Measurements from ENCODE around the gene QKI.

The QKI gene

GRCh38 chr6:163391985-163392384 is 22.5 kb upstream of the QKI start:
- no peak for DNase-seq (ENCODE audit: low read depth)

DNA sequence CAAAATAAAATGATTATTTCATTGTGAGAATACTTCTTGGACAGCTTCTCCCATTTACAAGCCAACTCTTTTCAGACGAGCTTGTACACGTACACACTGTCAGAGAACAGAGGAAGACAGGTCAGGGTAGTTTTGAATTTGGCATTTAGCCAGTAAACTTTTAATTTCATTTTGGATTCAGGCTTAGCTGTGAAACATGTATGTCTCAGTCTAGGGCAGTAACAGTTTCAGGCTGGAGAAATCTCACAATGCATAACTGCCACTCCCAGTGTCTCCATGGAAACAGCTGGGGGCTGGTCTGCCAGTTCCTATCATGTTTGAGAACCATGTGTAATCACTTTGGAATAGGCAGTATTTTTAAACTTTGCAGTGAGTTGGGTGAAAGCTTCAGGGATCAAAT is 22.0 kb upstream of the QKI start:
- DNase-seq (ENCODE audit: low read depth) = no peak

DNA sequence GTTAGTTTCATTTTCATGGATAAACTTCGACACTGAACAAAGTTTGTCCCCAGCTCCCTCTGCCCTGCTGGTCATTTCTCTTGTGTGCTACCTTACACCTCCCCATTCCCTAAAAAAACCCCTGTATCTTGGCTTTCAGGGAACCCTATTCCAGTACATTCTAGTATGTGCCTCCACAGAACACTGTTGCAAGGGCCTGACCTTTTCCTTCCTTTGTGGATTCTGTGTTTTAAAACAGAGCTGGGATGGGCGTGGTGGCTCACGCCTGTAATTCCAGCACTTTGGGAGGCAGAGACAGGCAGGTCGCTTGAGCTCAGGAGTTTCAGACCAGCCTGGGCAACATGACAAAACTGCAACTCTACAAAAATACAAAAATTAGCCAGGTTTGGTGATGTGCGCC is 20.6 kb upstream of the QKI start:
- no peak for DNase-seq (ENCODE audit: low read depth)

- DNase-seq (ENCODE audit: low read depth) = no peak
Measured at GRCh38 chr6:163394659-163395058, 19.9 kb upstream of the QKI start.

- no peak for DNase-seq (ENCODE audit: low read depth)
Measured at GRCh38 chr6:163395122-163395830, 19.2 kb upstream of the QKI start.

GRCh38 chr6:163395831-163396185 is 18.7 kb upstream of the QKI start:
- DNase-seq (ENCODE audit: low read depth) = no peak

GRCh38 chr6:163397326-163397725 is 17.2 kb upstream of the QKI start:
- DNase-seq (ENCODE audit: low read depth) = no peak

- DNase-seq (ENCODE audit: low read depth) = no peak
Measured at GRCh38 chr6:163398115-163398514, 16.4 kb upstream of the QKI start.

GRCh38 chr6:163398815-163399214 is 15.7 kb upstream of the QKI start:
- DNase-seq (ENCODE audit: low read depth) = no peak

DNA sequence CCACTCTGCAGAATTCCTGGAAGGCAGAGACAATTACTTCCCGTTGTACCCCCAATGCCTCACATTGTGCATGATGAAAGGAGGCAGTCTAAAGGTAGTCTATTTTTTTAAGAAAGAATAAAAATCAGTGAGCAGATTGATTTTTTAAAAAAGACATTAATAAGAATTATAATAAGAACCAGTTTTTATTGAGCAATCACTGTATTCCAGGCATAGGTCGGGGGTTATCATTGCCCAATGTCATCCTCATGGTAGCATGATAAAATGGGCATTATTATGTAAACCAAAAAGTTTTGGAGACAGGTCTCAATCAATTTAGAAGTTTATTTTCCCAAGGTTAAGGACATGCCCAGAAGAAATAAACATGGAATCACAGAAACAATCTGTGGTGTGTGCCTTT is 14.0 kb upstream of the QKI start:
- no peak for DNase-seq (ENCODE audit: low read depth)

GRCh38 chr6:163401039-163401885 is 13.3 kb upstream of the QKI start:
- DNase-seq (ENCODE audit: low read depth) = no peak

GRCh38 chr6:163402616-163403015 is 11.9 kb upstream of the QKI start:
- no peak for DNase-seq (ENCODE audit: low read depth)

- no peak for DNase-seq (ENCODE audit: low read depth)
Measured at GRCh38 chr6:163404825-163405265, 9.7 kb upstream of the QKI start.

GRCh38 chr6:163405412-163406309 is 8.9 kb upstream of the QKI start:
- DNase-seq (ENCODE audit: low read depth) = no peak

- no peak for DNase-seq (ENCODE audit: low read depth)
Measured at GRCh38 chr6:163406366-163406765, 8.2 kb upstream of the QKI start.

DNA sequence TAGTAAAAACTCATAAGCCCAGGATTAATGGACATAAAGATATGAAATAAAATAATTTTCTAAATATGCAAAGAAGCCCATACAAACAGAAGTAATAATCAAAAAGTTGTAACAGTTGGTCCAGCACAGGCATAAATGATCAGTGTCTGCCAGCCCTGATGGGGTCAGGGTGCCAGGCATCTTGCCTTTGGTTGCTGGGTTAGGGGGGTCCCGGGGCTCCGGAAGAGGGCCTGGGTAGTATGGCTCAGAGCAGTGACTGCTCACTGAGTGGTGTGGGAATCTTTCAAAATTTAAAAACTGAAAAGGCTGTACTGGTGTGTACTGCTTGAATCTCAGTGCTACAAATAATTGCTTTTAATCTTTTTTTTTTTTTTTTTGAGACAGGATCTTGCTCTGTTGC is 7.7 kb upstream of the QKI start:
- DNase-seq (ENCODE audit: low read depth) = no peak

- DNase-seq (ENCODE audit: low read depth) = no peak
Measured at GRCh38 chr6:163408352-163408991, 6.0 kb upstream of the QKI start.

GRCh38 chr6:163409712-163410111 is 4.8 kb upstream of the QKI start:
- no peak for DNase-seq (ENCODE audit: low read depth)

GRCh38 chr6:163412341-163412740 is 2.2 kb upstream of the QKI start:
- DNase-seq (ENCODE audit: low read depth) = no peak

DNA sequence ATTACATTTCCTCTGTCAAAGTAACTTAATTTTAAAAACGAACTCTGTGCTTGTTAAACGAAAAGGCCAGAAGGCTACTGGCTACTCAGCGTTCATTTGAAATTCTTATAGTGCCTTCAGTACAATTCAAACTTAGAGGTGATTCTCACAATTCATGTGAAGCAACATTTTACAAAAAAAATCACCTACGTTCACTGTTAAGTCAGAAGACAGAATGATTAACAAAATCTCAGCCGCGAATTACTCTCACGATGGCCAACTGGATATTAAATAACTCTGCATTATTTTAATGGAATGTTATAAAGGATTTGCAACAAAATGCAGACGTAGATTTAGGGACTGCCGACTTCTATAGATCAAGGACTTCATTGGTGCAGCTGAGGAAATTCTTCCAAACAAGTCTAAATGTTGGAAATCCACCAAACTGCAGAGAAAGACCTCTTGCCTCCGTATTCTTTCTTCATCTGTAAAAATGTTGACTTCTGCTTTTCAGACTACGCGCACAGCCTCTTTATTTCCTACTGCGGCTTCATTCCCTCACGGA is 1.6 kb upstream of the QKI start:
- no peak for DNase-seq (ENCODE audit: low read depth)

DNA sequence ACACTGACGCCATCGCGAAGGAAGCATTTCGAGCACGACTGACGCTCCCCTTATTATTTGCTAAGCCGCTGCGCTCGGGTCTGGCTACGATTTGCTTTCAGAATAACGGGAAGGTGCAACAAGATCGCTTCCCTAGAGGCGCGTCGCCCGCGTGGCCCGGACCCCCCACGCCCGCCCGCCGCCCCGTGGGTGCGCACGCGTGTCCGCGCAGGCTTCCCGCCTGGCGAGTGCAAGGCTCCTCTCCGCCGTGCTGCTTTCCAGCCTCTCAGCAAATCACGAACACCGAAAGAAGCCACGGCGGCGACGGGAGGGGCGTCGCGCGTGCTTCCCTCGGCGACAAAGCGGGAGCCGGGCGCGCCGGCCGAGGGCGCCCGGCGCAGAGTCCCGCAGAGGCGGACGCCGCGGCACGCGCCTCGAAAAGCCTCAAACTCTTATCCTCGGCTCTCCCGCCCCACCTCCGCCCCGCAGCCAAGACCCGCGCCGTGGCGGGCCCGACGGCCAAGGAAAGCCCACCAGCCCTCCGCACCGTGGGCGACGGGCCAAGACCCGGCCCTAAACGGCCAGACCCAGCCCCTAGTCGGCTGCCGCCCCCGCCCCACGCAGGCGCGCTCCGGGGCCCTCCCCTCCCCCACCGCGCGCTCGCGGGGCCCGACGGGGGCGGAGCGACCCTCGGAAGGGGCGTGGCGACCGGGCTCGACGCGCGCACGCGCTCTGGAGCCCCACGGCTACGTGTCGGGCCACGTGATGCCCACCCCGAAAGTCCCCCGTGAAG is 987 bp upstream of the QKI start:
- peak; percentile 73 for DNase-seq (ENCODE audit: low read depth)

Data from HS-27A (cell line).